HG03066 (cell line): Measurements from ENCODE around the gene PDP2.

Source experiments
- ATAC-seq: cut with Tn5 transposase; IDR thresholded peaks from one replicate; pipeline ENCODE4 v1.9.1; 2021; ENCODE audit warnings: low read depth; ENCODE audit not compliant: unreplicated experiment

PDP2 gene

GRCh38 chr16:66901626-66902025, 21.3 kb downstream of the PDP2 start:
- no peak for ATAC-seq

DNA sequence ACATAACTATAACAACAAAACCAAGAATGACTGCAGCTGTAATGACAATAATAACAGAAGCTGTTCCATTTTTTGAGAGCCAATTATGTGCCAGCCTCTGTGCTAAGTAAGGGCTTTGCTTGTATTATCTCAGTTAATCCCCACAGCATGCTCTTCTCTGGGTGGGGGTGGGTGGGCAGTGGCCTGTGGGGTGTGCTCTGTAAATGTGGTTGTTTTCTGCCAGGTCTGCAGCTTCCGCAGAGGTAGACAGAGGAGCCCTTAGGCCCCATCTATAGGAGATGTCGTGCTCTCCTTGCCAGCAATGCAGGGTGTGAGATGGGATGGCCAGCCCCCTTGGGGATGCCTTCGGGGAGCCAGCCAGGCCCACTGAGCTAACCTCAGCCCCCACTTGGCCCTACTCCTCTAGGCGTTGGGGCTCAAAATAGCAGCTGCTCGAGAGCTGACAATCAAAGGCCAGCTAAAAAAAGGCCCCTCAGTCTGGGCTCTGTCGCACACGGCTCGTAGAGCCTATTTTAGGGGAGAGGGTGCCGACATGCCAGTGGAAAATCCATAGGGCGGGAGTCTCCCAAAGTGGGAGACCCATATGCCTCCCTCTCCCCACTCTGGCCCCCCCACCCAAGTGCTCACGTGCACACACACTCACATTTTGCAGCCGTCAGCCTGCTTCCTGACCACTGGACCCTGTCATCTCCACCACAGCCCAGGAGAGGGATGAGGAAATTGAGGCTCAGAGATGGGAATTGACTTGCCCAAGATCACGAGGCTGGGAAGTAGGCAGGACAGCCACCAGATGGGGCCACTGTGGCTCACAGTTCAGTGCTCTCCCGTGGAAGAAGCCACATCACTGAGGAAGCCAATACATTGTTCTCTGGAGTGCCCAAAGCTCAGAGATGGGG, 22.6 kb downstream of the PDP2 start:
- no peak for ATAC-seq

DNA sequence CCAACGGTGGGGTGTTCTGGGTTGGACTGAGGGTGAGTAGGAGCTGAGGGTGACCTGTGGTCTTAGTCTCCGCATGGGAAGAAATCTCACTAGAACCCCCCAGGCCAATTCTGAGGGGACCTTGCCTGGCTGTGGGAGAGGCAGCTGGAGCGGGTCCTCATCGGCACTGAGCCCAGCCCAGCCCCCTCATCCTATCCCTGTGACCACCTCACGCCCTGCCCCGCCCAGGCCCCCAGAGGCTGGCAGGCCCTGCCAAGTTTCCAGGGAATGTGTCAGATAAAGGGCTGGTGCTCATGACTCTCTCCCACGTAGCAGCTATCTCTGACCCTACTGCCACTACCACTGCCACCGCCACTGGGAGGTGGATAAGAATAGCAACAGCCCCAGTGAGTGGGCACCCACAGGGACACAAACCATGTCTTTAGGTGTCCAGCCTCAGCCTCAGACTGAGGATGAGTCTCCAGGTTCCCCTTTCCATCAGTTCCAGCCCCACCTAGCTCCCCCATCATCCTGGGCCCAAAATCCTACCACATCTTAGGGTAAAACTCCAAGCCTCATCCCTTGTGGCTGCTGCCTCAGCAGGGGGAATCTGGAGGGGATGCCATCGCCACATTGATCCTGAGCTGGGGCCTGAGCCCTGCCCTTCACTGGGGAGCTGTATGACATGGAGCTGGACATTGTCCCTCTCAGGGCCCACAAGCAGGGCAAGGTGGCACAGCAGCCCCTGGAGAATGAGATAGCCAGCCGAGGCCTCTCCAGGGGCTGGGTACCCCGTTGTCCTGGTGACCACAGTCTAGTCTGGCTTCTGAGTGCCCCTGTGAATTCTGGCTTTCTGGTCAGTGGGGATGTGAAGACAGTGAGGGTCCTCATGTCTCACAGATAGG, 23.5 kb downstream of the PDP2 start:
- no peak for ATAC-seq

GRCh38 chr16:66904428-66904845, 24.1 kb downstream of the PDP2 start:
- no peak for ATAC-seq

DNA sequence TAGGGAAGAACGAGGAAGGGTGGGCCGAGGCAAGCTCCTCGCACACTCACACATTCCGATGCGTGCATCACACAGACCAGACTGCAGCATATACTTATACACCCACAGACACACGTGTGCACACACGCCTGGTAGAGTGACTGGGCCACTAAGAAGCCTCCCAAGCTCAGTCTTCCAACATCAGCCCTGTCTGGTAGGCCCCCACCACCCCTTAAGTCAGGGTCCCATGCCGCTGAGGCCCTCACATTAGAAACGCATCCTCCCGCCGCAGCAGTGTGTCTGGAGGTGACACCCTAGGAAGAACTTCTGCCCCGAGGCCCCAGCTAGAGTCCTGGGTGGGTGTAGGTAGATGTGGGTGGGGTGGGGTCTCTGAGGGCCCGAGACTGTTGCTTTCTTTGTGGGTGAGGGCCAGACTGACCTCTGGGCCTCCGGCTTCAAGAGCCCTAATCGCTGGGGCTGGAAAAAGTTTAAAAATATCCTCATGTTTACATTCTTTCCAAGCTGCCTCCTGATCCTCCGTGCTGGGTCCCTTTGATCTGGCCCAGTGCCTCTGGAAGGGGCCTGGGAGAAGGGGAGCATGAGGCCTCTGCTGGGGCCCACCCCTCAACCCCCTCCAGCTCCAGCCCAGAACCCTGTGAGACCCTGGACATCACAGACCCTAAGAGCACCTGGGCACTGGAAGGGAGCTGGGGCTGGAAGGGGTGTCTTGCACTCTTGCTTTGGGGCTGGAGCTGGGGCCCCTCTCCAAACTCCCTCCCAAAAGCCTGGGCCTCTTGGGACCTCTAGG, 24.7 kb downstream of the PDP2 start:
- ATAC-seq = no peak

DNA sequence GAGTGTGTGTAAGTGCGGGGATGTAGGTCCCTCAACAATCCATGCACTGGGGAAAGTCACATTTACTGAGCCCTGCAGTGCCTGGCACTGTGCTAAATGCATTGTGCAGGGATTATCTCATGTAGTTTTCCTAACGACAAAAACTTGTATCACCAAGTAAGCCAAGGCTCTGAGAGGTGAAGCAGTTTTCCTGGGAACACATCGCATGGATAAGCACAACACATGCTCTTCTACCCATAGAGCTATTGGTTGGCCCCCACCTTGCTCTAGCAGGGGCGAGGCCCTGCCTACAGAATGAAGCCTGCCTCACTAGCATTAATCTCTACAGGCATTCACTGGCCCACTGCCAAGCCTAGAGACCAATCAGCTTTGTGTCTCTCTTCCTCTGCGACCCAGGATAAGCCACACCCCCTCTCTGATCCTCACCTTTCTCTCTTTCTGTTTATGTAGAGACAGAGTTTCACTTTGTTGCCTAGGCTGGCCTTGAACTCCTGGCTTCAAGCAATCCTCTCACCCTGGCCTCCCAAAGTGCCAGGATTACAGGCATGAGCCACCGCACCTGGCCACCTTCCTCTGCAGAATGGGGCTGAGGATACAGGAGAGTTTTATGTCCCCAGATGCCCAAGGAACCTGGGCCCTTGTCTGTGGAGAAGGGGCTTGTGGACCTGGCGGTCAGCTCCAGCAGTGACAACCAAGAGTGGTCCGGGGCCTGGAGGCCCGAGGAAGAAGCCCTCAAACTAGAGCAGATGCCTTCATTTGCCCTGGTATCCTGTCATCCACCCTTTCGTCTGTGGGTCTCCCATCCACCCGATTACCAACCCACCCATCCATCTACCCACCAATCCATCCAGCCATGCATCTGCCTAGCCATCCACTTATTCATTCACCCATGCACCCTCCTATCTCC, 25.6 kb downstream of the PDP2 start:
- ATAC-seq = no peak

GRCh38 chr16:66906916-66907836, 26.9 kb downstream of the PDP2 start:
- ATAC-seq = no peak

GRCh38 chr16:66908116-66908515, 27.8 kb downstream of the PDP2 start:
- no peak for ATAC-seq

- no peak for ATAC-seq
Measured at GRCh38 chr16:66908762-66909559, 28.6 kb downstream of the PDP2 start.

DNA sequence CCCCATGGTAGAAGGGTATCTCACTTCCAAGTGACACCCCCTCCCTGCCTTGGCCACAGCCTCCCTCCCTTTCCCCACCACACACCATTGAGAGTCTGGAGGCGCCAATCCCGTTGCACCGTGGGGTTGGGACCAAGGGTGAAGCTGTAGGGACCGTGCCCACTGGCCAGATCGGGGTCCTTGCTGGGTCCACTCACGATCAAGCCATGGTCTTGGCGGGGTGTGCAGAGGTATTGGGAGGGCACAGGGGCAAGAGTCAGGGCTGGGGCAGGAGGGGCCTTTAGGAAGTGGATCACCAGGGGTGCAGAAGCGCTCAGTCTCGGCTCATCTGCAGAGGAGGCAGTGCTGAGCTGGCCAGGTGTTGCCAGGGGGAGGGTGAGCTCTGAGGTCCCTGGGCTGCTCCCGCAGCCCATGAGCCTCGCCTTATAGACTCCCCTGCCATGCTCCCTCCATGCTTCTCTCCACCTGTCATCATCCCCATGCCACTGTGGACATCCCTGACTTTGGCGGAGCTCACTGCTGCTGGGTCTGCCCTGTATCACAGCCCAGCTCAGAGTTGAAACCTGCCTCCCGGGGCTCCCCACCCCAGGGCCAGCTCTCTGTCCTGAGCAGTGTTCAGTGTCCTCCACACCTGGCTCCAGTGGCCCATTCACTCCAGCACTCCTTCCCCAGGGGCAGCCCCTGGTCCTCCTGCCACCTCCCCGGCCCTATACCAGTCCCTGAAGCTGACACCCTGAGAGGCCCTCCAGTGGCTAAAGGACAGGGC, 30.0 kb downstream of the PDP2 start:
- ATAC-seq = no peak

DNA sequence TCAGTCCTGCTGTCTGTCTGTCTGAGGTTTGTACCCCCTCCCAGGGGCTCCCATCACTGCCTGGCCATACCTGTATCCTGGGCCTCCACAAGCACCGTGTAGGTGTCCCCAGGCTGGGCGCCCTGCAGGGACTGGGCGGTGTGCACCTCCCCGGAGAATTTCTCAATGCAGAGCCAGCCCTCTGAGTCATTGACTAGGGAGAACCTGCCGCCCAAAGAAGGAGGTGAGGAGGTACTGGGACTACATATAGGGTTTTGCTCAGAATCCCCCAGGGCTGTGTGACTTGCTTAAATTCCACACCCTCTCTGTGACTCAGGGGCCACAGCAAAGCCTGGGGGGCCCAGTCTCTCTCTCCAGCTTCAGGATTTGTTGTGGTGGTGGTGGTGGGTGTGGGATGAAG, 30.8 kb downstream of the PDP2 start:
- no peak for ATAC-seq

DNA sequence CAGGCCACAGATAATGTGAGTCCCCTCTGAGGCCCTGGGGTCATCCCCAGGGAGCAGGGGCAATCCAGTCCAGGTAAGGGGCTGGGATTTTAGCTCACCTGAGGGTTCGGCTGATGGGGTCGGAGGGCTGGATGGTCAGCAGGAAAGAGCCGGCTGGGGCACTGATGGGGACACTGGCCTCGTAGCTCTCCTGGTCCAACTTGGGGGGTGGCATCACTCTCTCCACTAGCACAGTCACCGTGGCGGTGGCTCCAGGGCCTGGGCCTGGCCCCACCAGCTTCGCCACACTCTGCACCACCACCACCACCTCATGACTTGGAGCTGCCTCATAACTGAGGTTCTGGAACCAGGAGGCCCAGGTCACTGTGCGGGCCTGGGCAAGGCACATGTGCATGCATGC, 31.5 kb downstream of the PDP2 start:
- no peak for ATAC-seq

GRCh38 chr16:66913081-66913480, 32.8 kb downstream of the PDP2 start:
- no peak for ATAC-seq

DNA sequence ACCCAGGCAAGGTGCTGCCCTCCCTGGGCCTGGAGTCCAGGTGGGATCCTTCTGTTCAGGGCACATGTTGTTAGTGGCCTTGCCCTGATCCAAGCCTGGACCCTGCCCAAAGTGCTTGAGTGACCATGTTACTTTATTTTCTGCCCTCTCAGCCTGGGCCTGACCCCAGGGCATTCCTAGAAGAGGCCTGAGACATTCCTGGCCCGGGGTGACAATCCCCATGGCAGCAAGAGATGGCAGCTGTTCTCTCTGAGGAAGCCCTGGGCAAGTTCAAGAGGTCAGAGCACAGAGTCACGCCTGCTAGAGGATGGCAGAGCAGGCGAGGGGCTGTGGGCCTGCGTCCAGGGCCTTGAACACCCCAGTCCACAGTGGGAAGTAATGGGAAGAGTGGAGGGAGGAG, 33.4 kb downstream of the PDP2 start:
- no peak for ATAC-seq

DNA sequence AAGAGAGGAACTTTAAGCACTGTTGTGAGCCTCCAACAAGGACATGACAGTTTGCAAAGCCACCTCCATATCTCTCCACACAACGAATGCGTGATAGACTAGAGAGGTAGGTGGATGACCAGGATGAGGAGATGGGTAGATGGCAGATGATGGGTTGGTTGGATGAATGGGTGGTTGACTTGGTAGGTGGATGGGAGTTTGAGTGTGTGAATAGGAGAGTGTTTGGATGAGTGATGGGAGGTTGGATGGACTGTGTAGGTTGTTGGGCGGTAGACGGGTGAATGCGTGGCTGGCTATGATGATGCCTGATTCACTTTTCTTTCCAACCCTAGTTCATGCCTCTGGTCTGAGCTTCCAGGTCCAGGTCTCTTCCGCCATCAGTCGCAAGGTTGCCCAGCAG, 34.2 kb downstream of the PDP2 start:
- no peak for ATAC-seq

DNA sequence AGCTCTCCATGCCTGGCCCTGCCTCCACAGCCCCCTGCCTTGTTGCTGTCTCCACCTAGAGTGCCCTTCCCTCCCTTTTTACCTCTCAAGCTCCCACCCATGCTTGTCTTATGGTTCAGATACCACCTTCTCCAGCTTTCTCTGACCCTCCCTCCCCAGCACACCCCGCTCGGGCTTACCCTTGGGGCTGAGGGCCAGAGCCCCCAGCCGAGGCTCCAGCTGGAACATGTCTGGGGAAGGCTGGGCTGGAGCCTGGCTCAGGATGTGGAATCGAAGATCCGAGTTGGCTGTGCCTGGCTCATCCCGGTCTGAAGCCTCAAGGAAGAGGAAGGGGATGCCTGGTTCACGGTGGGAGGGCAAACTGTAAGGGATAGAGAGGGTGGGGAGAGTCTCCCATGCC, 34.7 kb downstream of the PDP2 start:
- no peak for ATAC-seq

DNA sequence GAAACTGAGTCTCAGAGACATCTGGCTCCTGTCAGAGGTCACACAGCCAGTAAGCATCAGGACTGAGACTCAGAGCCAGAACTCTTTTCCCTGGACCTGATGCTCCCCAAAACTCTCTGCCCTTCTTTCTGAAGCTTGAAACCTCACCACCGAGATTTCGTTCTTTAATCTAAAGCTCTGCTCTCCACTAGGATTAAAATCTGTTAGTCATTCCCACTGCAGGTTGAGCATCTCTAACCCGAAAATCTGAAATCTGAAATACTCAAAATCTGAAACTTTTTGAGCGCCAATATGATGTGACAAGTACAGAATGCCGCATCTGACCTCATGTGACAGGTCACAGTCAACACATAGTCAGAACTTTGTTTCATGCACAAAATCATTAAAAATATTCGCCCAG, 36.2 kb downstream of the PDP2 start:
- ATAC-seq = no peak
